H9 (cell line): Measurements from ENCODE around the gene NPBWR2. TPM values are rescaled to one million over a fixed set of nuclear protein-coding genes. Genes with fewer than 3 reads are reported as not detected.

Experiments used
- DNase-seq: peaks from one replicate; pipeline ENCODE4 v3.0.0-alpha.2; 2017
- H2AFZ ChIP-seq: one replicate; pipeline ENCODE4 v1.6.1; 2013; ENCODE audit warnings: mild to moderate bottlenecking, low read length, control low read depth, moderate library complexity
- H2AK5ac ChIP-seq: 2 replicates; pipeline ENCODE4 v1.6.1; 2013; ENCODE audit warnings: low read length, control low read depth, mixed read lengths; ENCODE audit not compliant: insufficient read length
- H2BK120ac ChIP-seq: one replicate; pipeline ENCODE4 v1.6.1; 2013; ENCODE audit warnings: low read depth, mild to moderate bottlenecking, low read length, control low read depth, inconsistent platforms; ENCODE audit not compliant: poor library complexity, severe bottlenecking
- H2BK12ac ChIP-seq: 2 replicates; pipeline ENCODE4 v1.6.1; 2013; ENCODE audit warnings: low read length, control low read depth, mixed read lengths, low read depth; ENCODE audit not compliant: insufficient read length
- H2BK15ac ChIP-seq: 2 replicates; pipeline ENCODE4 v1.6.1; 2013; ENCODE audit warnings: low read depth, low read length, control low read depth
- H2BK20ac ChIP-seq: one replicate; pipeline ENCODE4 v1.6.1; 2013; ENCODE audit warnings: low read depth, mild to moderate bottlenecking, low read length, control low read depth, inconsistent platforms; ENCODE audit not compliant: poor library complexity, severe bottlenecking
- H2BK5ac ChIP-seq: 2 replicates; pipeline ENCODE4 v1.6.1; 2013; ENCODE audit warnings: low read length, control low read depth, mixed read lengths; ENCODE audit not compliant: insufficient read length
- H3K14ac ChIP-seq: 2 replicates; pipeline ENCODE4 v1.6.1; 2013; ENCODE audit warnings: low read length, control low read depth; ENCODE audit not compliant: insufficient read depth
- H3K18ac ChIP-seq: 2 replicates; pipeline ENCODE4 v1.6.1; 2013; ENCODE audit warnings: low read depth, mild to moderate bottlenecking, mixed read lengths, low read length, control low read depth; ENCODE audit not compliant: insufficient read length
- H3K23ac ChIP-seq: 2 replicates; pipeline ENCODE4 v1.6.1; 2013; ENCODE audit warnings: low read length, control low read depth, mixed read lengths, low read depth; ENCODE audit not compliant: insufficient read length
- H3K23me2 ChIP-seq: 2 replicates; pipeline ENCODE4 v1.6.1; 2013; ENCODE audit warnings: low read depth, mild to moderate bottlenecking, mixed read lengths, low read length, control low read depth; ENCODE audit not compliant: insufficient read length, poor library complexity, severe bottlenecking
- H3K27ac ChIP-seq: 2 replicates; pipeline ENCODE4 v1.5.1; 2013; ENCODE audit warnings: low read length, control low read depth, mixed read lengths, low read depth; ENCODE audit not compliant: insufficient read length
- H3K27me3 ChIP-seq: 2 replicates; pipeline ENCODE4 v1.6.1; 2013; ENCODE audit warnings: low read length, control low read depth, inconsistent platforms; ENCODE audit not compliant: insufficient read depth
- H3K4ac ChIP-seq: 2 replicates; pipeline ENCODE4 v1.6.1; 2013; ENCODE audit warnings: low read depth, mild to moderate bottlenecking, control low read depth, inconsistent platforms, low read length, moderate library complexity
- H3K4me1 ChIP-seq: 2 replicates; pipeline ENCODE4 v1.6.1; 2013; ENCODE audit warnings: low read length, control low read depth, inconsistent platforms; ENCODE audit not compliant: insufficient read depth
- H3K4me2 ChIP-seq: 2 replicates; pipeline ENCODE4 v1.6.1; 2013; ENCODE audit warnings: low read length, control low read depth, mixed read lengths; ENCODE audit not compliant: insufficient read length, insufficient read depth
- H3K56ac ChIP-seq: 2 replicates; pipeline ENCODE4 v1.6.1; 2013; ENCODE audit warnings: low read depth, mild to moderate bottlenecking, mixed read lengths, low read length, control low read depth; ENCODE audit not compliant: insufficient read length
- H3K79me1 ChIP-seq: 2 replicates; pipeline ENCODE4 v1.6.1; 2013; ENCODE audit warnings: low read depth, mild to moderate bottlenecking, moderate library complexity, low read length, control low read depth, inconsistent platforms; ENCODE audit not compliant: insufficient read depth, poor library complexity, severe bottlenecking
- H3K79me2 ChIP-seq: 2 replicates; pipeline ENCODE4 v1.6.1; 2013; ENCODE audit warnings: low read length, control low read depth, inconsistent platforms; ENCODE audit not compliant: insufficient read depth
- H3K9ac ChIP-seq: 2 replicates; pipeline ENCODE4 v1.6.1; 2013; ENCODE audit warnings: low read length, control low read depth, mixed read lengths; ENCODE audit not compliant: insufficient read length; ENCODE audit errors: extremely low read depth
- H3K9me3 ChIP-seq: one replicate; pipeline ENCODE4 v1.6.1; 2013; ENCODE audit warnings: low read depth, low read length, inconsistent platforms; ENCODE audit not compliant: control insufficient read depth
- H3T11ph ChIP-seq: one replicate; pipeline ENCODE4 v1.6.1; 2013; ENCODE audit warnings: mild to moderate bottlenecking, low read length, control low read depth, inconsistent platforms
- H4K20me1 ChIP-seq: one replicate; pipeline ENCODE4 v1.6.1; 2013; ENCODE audit not compliant: control insufficient read depth, insufficient read length, insufficient read depth
- H4K5ac ChIP-seq: 2 replicates; pipeline ENCODE4 v1.6.1; 2013; ENCODE audit warnings: low read depth, mild to moderate bottlenecking, mixed read lengths, low read length, control low read depth; ENCODE audit not compliant: insufficient read length
- H4K8ac ChIP-seq: replicated peaks from 2 replicates; pipeline ENCODE4 v1.6.1; 2013; ENCODE audit warnings: low read length, control low read depth, mixed read lengths, low read depth; ENCODE audit not compliant: insufficient read length
- H4K91ac ChIP-seq: 2 replicates; pipeline ENCODE4 v1.6.1; 2013; ENCODE audit warnings: low read depth, mild to moderate bottlenecking, moderate library complexity, mixed read lengths, low read length, control low read depth; ENCODE audit not compliant: insufficient read length
- H3K27ac Mint-ChIP-seq, 3 experiments: 2 replicates in 2 of 3; 3 replicates in 1 of 3; pipeline ENCODE4 v1.8.0; 2020 to 2021; ENCODE audit warnings: mixed read lengths in 3 of 3, mild to moderate bottlenecking in 1 of 3, moderate library complexity in 1 of 3
- H3K27me3 Mint-ChIP-seq: 2 replicates; pipeline ENCODE4 v1.8.0; 2021; ENCODE audit warnings: low read depth, mild to moderate bottlenecking, moderate library complexity, mixed read lengths
- H3K36me3 Mint-ChIP-seq, 3 experiments: 2 replicates in 2 of 3; 3 replicates in 1 of 3; pipeline ENCODE4 v1.8.0; 2020 to 2021; ENCODE audit warnings: low read depth in 3 of 3, mixed read lengths in 3 of 3; ENCODE audit not compliant: insufficient read depth in 1 of 3
- H3K4me1 Mint-ChIP-seq, 2 experiments: 2 replicates each; pipeline ENCODE4 v1.8.0; 2020; ENCODE audit warnings: mixed read lengths in 2 of 2
- H3K4me3 Mint-ChIP-seq, 2 experiments: 2 replicates in 1 of 2; 3 replicates in 1 of 2; pipeline ENCODE4 v1.8.0; 2020 to 2021; ENCODE audit warnings: mild to moderate bottlenecking in 2 of 2, mixed read lengths in 2 of 2, moderate library complexity in 1 of 2
- H3K9me3 Mint-ChIP-seq, 2 experiments: 2 replicates in 1 of 2; 3 replicates in 1 of 2; pipeline ENCODE4 v1.8.0; 2020; ENCODE audit warnings: mild to moderate bottlenecking in 2 of 2, mixed read lengths in 2 of 2, moderate library complexity in 1 of 2
- CTCF ChIP-seq: fragments of 200-600 bp; sonication (generic); conservative IDR thresholded peaks from 3 replicates; pipeline ENCODE4 v1.8.0; 2021; ENCODE audit warnings: antibody characterized with exemption, mild to moderate bottlenecking
- WGBS: extraction: QIAGEN DNeasy Blood & Tissue Kit; methylation state at CpG from one replicate; pipeline ENCODE4 v1.1.7; 2013; ENCODE audit warnings: missing lambda C conversion rate, low lambda C conversion rate, mixed read lengths; ENCODE audit not compliant: insufficient read length; ENCODE audit errors: extremely low coverage; 5-methylcytosine and 5-hydroxymethylcytosine counted together
- total RNA-seq: library from RNA; stranded (reverse); gene quantifications from 2 replicates; pipeline ENCODE4 v1.2.1, GENCODE V29; 2021

Gene NPBWR2
- total RNA-seq, 1 experiment from 2014 or later = not detected

DNA sequence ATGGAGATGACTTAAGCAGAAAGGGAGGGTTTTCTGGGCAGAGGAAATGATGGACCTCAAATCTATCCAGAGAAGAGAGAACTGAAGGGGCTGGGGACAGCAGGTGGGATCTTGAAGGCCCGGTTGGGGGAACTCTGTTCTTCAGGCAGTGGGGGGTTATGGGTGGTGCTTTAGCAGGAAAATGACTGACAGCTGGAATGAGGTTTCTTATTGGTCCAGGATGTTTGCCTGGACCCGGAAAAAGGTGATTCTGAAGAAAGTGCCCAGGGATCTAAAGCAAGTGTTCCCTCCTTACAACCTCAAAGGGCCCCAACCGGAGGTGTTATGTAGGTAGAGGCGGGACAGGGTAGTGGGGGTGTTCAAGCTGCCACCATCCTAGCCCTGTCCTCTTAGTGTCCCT lies 11.9 kb downstream of the NPBWR2 start:
- Histone ChIP-seq H3T11ph (no peak overlapping the region), H3K4me2 (no peak overlapping the region), H2AK5ac (no peak overlapping the region), H3K79me2 (no peaks in the 10 kb centered on the region), H2BK15ac (no peak overlapping the region), H3K18ac (no peak overlapping the region), H2BK20ac (no peak overlapping the region), H2AFZ (no peak overlapping the region), H3K4ac (no peak overlapping the region), H3K9me3 (no peaks in the 10 kb centered on the region), H3K27me3 (no peaks in the 10 kb centered on the region), H3K9ac (no peak overlapping the region), H4K20me1 (no peaks in the 10 kb centered on the region), H3K14ac (no peak overlapping the region; the same call in 1 of the 2 replicates), H4K91ac (no peak overlapping the region), H3K4me1 (no peaks in the 10 kb centered on the region; the same call in 1 of the 2 replicates), H4K8ac (no peak overlapping the region), H2BK120ac (no peak overlapping the region), H3K56ac (no peak overlapping the region), H2BK12ac (no peak overlapping the region), H3K23me2 (no peaks in the 10 kb centered on the region), H3K27ac (no peak overlapping the region), H4K5ac (no peak overlapping the region), H3K79me1 (no peaks in the 10 kb centered on the region), H3K23ac (no peak overlapping the region), H2BK5ac (no peak overlapping the region)
- Mint-ChIP-seq H3K27me3 (peaks cover 21% of the 10 kb centered on the region), H3K4me3 (no peak overlapping the region; a peak in 1 of 5 replicates), H3K36me3 (peaks cover 2 to 5% (median 2%) of the 10 kb centered on the region in 3 experiments; a peak in 5 of 7 replicates), H3K4me1 (peaks cover 6 to 11% of the 10 kb centered on the region in 2 experiments), H3K9me3 (peaks cover 5% of the 10 kb centered on the region in 2 experiments), H3K27ac (no peak overlapping the region)
- no peak for DNase-seq
- no peak for TF ChIP-seq CTCF
- WGBS = no CpG with 5 or more reads among the region's 4 CpGs
